Measurements from ENCODE around the gene CCDC83.

CCDC83 gene

DNA sequence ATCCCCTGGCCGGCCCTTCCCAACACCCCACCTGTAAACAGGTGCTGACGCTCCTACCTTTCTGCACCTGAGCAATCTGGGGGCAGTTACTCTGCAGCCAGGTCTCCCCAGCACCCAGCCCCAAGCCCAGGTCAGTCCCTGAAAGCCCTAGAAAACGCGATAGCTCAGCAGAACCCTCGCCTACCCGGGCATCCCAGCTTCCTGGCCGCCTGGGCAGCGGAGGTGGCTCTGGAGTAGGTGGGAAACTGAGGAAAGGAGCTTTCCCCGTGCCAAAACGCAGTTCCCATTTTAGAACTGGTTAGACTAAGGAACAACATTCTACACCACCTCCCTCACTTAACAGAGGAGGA is 44.7 kb upstream of the CCDC83 start:
- Mint-ChIP-seq H3K27ac (no peak overlapping the region), H3K36me3 (ENCODE audit: low read depth) (no peaks in the 10 kb centered on the region), H3K4me1 (peaks cover 25% of the 10 kb centered on the region), H3K9me3 (no peaks in the 10 kb centered on the region), H3K4me3 (peak overlapping the region; percentile 81), H3K27me3 (ENCODE audit: low read depth, poor library complexity) (peaks cover 63% of the 10 kb centered on the region)
- TF ChIP-seq, protein P1, sequence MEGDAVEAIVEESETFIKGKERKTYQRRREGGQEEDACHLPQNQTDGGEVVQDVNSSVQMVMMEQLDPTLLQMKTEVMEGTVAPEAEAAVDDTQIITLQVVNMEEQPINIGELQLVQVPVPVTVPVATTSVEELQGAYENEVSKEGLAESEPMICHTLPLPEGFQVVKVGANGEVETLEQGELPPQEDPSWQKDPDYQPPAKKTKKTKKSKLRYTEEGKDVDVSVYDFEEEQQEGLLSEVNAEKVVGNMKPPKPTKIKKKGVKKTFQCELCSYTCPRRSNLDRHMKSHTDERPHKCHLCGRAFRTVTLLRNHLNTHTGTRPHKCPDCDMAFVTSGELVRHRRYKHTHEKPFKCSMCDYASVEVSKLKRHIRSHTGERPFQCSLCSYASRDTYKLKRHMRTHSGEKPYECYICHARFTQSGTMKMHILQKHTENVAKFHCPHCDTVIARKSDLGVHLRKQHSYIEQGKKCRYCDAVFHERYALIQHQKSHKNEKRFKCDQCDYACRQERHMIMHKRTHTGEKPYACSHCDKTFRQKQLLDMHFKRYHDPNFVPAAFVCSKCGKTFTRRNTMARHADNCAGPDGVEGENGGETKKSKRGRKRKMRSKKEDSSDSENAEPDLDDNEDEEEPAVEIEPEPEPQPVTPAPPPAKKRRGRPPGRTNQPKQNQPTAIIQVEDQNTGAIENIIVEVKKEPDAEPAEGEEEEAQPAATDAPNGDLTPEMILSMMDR (IDR thresholded peaks at IDR 0.05): no peak
- DNase-seq: peak; percentile 7

DNA sequence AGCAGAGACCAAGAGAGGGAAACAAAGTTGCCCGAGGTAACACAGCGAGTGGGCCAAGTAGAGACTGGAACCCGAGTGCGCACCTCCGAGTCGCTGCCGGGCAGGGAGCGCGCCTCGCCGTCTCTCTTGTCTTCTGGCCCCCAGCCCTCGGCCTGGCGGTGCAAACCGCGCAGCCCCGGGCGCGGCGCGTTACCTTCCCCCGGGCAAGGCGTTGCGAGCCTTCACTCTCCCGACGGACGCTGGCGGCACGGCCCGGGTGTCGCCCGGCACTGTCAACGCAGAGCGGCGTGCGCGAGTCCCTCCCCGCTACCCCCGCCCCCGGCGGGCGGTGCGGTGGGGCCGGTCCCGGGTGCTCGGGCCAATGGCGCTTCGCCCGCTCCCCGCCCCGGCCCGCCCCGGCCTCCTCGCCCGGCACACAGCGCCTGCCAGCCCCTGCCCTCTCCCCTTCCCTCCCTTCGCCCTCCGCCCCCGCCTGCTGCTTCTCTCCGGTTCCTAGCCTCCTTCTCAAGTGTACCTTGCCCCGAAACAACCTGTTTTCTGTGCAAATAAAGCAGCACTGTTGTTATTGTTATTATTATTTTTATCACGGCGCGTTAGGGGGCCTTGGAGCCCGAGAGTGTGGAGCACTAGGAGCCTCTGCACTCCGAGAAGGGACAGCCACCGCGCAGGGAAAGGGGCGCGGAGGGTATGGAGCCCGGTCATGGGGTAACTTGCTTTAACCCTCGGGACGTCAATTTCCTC is 44.1 kb upstream of the CCDC83 start, which contains the start of gene SYTL2:
Gene SYTL2, minus strand, starts transcription at position 271 of the 741 bp plus-strand sequence. CDS start 53,416 bp downstream, outside the sequence.
- no peak within 1 kb of the TSS for H3K27ac Mint-ChIP-seq
- H3K27me3 Mint-ChIP-seq (ENCODE audit: low read depth, poor library complexity): peaks cover 61% of the 10 kb centered on the region
- H3K9me3 Mint-ChIP-seq: no peaks in the 10 kb centered on the region
- peak within 1 kb of the TSS; percentile 84 for H3K4me3 Mint-ChIP-seq
- TF ChIP-seq, protein P1 (IDR thresholded peaks at IDR 0.05): no peak
- H3K4me1 Mint-ChIP-seq: peaks cover 25% of the 10 kb centered on the region
- peak; percentile 81 for DNase-seq
- no peaks in the 10 kb centered on the region for H3K36me3 Mint-ChIP-seq (ENCODE audit: low read depth)

DNA sequence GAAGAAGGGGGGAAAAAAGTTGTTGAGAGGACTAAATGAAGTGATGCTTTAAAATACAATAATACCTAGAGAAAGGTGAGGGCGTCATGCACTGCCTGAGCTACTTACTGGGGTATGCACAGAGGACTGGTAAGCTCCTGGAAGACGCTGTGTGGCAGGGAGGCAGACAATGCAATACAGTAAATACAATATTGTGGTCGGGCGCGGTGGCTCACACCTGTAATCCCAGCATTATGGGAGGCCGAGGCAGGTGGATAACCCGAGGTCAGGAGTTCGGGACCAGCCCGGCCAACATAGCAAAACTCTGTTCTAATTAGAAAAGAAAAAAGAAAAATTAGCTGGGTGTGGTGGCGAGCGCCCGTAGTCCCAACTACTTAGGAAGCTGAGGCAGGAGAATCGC is 43.6 kb upstream of the CCDC83 start:
- no peak for DNase-seq
- H3K4me1 Mint-ChIP-seq: peaks cover 25% of the 10 kb centered on the region
- no peaks in the 10 kb centered on the region for H3K9me3 Mint-ChIP-seq
- no peaks in the 10 kb centered on the region for H3K36me3 Mint-ChIP-seq (ENCODE audit: low read depth)
- H3K27ac Mint-ChIP-seq: no peak overlapping the region
- TF ChIP-seq, protein P1 (IDR thresholded peaks at IDR 0.05): no peak
- H3K4me3 Mint-ChIP-seq: peak overlapping the region; percentile 84
- peaks cover 58% of the 10 kb centered on the region for H3K27me3 Mint-ChIP-seq (ENCODE audit: low read depth, poor library complexity)

DNA sequence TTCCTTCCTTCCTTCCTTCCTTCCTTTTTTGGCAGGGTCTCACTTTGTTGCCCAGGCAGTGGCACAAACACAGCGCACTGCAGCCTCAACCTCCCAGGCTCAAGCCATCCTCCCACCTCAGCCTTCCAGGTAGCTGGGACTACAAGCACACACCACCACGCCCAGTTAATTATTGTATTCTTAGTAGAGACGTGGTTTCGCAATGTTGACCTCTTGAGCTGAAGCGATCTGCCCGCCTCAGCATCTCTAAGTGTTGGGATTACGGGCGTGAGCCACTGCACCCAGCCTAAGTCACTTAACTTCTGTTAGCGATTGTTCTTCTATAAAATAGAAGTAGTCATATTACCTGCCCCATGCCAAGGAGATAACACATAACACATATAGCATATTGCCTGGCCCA is 41.5 kb upstream of the CCDC83 start:
- Mint-ChIP-seq H3K27me3 (ENCODE audit: low read depth, poor library complexity) (peaks cover 53% of the 10 kb centered on the region), H3K9me3 (no peaks in the 10 kb centered on the region), H3K27ac (no peak overlapping the region), H3K36me3 (ENCODE audit: low read depth) (no peaks in the 10 kb centered on the region), H3K4me3 (no peak overlapping the region), H3K4me1 (peaks cover 24% of the 10 kb centered on the region)
- DNase-seq: no peak
- TF ChIP-seq, protein P1 (IDR thresholded peaks at IDR 0.05): no peak

DNA sequence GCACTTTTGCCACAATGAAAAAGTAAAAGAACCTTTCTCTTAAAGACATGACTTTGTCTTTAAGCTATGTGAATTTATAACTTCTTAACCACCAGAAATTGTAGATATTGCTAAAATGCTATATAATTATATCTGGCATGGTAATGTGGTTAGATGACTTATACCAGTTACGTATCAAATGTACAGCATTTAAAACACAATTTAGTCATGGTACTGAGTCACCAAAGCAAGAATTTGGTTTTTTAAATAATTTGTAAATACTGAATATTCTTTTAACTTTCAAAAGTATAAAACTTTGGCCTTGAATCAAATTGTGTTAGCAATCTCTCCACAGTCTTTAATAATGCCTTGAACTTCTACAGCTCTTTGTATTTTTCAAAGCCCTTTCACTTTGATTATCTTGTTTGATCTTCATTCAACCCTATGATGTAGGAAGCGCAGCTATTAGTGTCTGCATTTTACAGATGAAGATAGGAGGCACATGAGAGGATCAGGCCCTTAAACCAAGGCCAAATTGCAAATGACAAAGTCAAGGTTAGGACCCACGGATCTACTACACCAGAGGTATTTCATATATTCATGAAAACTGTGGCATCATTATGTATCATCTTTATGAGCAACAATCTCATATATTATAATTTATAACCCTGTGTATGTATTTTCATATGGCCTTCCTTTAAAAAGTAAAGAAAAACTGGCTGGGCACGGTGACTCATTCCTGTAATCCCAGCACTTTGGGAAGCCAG is 39.8 kb upstream of the CCDC83 start:
- H3K9me3 Mint-ChIP-seq: no peaks in the 10 kb centered on the region
- DNase-seq: no peak
- H3K27me3 Mint-ChIP-seq (ENCODE audit: low read depth, poor library complexity): peaks cover 42% of the 10 kb centered on the region
- H3K36me3 Mint-ChIP-seq (ENCODE audit: low read depth): no peaks in the 10 kb centered on the region
- TF ChIP-seq, protein P1 (IDR thresholded peaks at IDR 0.05): no peak
- H3K4me3 Mint-ChIP-seq: no peak overlapping the region
- H3K27ac Mint-ChIP-seq: no peak overlapping the region
- H3K4me1 Mint-ChIP-seq: peaks cover 7% of the 10 kb centered on the region

Measured in nephron progenitor cell (in vitro differentiated cells).